GM19397 (cell line): Measurements from ENCODE around the gene ESYT1.

Experiments
- ATAC-seq: cut with Tn5 transposase; IDR thresholded peaks from one replicate; pipeline ENCODE4 v1.9.1; 2021; ENCODE audit warnings: mild to moderate bottlenecking, moderate library complexity; ENCODE audit not compliant: unreplicated experiment

The ESYT1 gene

DNA sequence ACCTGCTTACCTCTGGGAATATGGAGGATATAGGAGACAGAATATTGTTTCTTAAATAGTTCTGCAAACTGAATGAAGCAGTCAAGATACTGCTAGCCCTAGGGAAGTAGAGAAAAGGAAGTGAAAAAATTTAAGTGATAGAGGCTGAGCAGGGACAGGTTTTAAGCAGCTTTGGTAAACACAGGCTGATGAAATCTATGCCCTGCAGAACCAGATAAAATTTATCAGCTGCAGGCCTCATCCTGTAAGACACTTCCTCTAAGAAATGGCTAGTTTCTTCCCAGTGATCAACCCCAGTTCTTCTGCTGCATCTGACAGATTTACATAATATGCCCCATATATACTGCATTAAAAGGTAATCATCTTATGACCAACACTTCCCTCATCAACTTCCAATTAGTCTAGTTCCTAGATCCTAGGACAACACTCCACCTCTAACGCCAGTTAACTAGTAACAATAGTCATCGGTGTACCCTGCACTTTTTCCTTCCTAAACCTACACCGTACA lies 1.3 kb upstream of the ESYT1 start:
- no peak for ATAC-seq

DNA sequence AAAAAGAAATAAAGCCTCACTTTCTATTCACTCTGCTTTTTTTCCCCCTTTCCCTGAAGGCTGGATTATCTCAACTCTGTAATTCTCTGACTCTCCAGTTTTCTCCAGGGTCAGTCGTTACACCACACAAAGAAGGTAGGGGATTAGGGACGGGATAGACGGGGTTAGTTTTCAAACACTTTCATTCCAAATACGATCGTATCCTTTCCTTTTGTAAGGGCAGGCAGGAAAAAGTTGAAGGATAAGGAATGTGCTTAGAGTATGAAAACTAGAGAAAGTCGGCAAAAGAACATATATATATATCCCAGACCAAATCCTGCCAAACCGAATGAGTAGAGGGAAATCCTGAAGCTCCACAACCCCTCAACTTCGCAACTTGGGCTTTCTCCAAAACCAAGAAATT lies 581 bp upstream of the ESYT1 start:
- no peak for ATAC-seq

DNA sequence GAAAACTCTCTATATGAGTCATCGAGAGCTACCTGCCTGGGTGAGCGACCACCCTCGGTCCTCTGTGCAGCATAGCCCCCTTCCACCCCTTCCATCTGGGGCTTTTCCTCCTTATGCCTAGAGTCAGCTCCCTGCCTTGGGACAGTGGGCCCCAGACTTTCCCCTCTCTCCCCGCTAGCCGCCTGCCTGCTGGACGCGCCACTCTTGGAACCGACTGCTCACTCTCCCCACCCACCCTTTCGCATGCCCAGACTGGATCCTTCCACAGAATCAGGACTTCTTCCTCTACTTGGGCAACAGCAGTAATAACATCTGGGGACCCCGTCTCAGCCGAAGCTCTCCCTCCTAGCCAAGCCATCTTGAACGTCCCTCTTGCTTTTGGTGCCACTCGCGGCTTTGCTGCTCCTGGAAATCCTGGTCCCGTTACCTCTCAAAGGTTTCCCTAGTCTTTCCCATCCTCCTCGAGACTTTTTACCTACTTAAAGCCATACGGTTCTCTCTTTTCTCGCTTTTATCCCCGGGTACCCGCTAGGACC lies 671 bp downstream of the ESYT1 start:
- no peak for ATAC-seq

DNA sequence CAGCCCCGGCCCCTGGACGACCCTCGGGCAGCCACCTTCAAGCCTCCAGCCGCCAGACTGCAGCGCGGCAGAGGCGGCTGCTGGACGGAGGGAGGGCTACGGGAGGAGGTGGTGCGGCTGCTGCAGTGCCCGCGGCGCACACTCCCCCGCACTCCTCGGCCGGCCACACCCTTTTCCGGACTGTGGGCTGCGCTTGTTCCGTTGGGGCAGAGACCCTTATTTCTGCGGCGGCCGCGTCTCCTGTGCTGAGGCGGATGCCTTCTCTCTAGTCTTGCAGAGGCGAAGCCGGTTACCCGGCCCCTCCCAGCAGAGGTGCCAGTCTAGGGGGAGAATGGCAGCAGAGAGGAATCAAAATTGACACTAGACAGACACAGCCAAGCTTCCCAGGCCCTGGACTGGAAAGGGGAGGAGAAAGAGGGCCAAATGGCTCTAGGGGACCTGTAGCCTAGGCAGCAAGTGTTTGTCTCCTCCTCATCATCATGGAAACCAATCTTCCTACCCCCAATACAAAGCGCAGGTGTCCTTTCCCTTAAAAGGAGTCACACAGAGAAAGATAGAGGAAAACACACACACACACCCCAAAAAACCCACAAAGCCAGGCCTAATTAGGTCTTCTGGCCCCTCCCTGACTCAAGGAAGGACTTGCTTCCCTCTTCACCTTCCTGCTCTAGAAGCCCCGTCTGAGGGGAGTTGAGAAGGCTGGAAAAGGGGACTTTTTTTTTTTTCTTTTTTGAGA lies 1.3 kb downstream of the ESYT1 start:
- peak; percentile 25 for ATAC-seq

DNA sequence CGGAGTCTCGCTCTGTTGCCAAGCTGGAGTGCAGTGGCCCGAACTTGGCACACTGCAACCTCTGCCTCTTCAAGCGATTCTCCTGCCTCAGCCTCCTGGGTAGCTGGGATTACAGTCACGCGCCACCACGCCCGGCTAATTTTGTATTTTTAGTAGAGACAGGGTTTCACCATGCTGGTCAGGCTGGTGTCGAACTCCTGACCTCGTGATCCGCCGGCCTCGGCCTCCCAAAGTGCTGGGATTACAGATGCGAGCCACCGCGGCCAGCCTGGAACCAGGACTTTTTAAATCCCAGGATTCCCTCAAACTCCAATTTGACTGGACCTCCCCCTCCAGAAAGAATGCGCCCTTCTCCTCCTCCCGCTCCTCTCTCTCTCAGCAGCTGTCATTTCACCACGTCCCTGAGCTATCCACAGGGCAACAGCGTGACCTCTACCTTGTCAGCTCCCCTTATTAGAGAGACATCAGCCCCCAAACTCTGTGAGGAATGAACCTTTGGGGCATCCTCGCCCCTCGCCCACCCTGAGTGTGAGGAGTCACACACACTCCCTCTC lies 2.0 kb downstream of the ESYT1 start:
- no peak for ATAC-seq

DNA sequence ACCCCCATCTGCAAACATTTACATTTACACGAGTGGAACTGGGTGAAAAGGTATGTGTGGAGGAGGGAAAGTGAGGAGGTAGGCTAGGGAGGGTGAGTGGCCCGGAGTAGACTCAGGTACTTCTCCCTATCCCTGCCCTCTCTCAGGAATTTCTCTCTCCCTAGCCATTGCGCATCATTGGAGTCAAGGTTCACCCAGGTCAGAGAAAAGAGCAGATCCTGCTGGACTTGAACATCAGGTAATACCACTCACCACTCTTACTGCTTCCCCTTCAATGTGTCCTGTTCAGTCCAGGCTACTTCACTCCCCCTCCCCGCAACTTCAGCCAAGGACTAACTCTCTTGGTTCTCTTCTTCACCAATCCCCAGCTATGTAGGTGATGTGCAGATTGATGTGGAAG lies 2.8 kb downstream of the ESYT1 start:
- ATAC-seq, result no peak

DNA sequence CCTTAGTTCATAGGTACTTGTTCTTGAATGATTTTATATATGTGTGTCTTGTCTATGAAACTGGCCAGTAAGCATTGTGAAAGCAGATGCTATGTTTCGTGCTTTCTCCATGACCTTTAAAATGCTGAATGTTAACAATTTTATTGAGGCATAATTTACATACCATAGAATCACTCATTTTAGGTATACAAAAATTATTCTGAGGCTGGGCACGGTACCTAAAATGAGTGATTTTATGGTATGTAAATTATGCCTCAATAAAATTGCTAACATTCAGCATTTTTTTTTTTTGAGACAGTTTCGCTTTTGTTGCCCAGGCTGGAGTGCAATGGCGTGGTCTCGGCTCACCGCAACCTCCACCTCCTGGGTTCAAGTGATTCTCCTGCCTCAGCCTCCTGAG lies 6.8 kb downstream of the ESYT1 start:
- no peak for ATAC-seq

DNA sequence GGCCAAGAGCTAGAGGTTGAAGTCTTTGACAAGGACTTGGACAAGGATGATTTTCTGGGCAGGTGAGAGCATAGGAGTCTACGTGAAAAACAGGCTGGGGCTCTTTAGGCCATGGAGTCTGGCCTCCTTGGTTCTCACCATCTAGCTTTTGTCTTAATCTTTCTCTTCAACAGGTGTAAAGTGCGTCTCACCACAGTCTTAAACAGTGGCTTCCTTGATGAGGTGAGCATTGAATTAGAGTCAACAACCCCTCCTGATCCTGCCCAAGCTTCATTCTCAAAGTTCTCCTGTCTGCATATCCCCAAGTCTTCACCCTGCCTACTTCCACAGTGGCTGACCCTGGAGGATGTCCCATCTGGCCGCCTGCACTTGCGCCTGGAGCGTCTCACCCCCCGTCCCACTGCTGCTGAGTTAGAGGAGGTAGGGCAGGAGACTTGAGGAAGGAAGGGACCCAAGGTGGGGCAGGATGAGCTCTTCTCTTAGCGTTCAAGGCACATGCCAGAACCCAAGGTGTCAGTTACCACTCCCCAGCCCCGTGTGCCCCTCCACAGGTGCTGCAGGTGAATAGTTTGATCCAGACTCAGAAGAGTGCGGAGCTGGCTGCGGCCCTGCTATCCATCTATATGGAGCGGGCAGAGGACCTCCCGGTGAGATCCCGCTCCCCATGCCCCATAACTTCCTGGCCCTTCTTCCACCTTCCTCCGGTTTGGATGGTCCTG lies 9.9 kb downstream of the ESYT1 start:
- no peak for ATAC-seq

DNA sequence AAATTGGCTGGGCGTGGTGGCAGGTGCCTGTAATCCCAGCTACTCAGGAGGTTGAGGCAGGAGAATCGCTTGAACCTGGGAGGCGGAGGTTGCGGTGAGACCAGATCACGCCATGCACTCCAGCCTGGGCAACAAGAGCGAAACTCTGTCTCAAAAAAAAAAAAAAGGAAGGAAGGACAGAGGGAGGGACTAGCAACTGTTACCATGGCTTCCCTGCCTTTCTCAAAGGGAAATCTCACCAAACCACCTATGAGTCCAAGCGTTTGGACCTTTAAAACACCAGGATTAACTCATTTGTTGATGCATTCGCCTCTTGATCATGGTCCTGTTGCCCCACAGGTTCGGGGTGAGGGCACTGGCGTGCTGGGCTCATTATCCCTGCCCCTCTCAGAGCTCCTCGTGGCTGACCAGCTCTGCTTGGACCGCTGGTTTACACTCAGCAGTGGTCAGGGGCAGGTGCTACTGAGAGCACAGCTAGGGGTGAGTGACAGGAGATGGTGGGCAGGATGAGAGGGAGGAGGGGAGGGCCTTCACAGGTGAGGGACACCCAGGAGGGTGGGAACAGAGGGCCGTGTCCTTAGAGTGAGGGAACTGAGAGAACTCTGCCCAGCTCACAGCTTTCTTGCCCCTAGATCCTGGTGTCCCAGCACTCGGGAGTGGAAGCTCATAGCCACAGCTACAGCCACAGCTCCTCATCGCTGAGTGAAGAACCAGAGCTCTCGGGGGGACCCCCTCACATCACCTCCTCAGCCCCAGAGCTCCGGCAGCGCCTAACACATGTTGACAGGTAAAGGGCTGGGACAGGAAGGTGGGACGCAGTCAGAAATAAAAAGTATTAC lies 14.1 kb downstream of the ESYT1 start:
- ATAC-seq, result no peak

DNA sequence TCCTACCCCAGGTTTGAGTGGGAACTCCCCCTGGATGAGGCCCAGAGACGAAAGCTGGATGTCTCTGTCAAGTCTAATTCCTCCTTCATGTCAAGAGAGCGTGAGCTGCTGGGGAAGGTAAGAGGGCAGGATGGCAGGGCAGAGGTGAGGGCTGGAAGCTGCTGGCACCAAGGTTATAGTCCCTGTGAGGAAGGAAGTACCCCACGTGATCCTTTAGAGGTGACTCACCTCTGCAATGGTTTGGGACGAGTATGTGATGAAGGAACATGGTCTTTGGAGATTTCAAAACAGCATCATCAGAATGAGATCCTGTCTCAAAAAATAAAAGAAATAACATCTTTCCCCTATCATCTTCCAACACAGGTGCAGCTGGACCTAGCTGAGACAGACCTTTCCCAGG lies 15.2 kb downstream of the ESYT1 start:
- ATAC-seq, result no peak

DNA sequence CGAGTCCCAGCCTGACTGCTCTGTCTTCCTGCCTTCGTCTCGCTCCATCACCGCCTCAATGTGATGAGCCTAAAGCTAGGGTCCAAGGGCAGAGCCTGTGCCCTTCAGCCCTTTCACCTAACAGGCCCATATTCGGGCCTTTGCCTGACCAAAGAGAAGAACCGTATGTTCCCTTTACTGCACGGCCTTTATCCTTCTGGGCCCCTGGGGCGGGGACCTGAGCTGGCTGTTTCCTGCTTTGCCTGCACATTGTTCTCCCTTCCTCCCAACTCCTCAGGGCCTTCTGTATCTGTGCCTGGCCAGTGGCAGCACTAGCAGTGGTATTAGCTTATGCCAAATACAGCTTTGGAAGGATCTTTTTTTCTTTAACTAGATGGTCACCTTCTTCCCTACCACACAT lies 15.8 kb downstream of the ESYT1 start:
- ATAC-seq, result no peak

DNA sequence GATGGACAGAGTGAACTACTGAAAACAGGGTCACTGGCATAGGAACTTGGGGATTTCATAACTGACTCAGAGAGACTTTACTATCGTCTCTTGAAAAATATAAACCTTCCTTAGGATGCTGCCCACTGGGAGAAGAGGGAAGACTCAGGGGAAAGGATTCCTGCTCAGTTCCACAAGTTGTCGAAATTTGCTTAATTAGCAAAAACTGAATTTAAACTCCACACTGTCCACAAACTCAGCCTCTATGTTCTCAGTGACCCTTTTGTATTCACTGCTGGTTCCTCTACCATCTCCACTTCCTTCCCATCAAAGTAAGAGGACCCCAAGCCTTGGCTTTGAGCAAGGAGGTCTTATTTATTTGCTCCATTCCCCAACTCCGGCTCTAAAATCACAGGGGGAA lies 17.1 kb downstream of the ESYT1 start:
- no peak for ATAC-seq

DNA sequence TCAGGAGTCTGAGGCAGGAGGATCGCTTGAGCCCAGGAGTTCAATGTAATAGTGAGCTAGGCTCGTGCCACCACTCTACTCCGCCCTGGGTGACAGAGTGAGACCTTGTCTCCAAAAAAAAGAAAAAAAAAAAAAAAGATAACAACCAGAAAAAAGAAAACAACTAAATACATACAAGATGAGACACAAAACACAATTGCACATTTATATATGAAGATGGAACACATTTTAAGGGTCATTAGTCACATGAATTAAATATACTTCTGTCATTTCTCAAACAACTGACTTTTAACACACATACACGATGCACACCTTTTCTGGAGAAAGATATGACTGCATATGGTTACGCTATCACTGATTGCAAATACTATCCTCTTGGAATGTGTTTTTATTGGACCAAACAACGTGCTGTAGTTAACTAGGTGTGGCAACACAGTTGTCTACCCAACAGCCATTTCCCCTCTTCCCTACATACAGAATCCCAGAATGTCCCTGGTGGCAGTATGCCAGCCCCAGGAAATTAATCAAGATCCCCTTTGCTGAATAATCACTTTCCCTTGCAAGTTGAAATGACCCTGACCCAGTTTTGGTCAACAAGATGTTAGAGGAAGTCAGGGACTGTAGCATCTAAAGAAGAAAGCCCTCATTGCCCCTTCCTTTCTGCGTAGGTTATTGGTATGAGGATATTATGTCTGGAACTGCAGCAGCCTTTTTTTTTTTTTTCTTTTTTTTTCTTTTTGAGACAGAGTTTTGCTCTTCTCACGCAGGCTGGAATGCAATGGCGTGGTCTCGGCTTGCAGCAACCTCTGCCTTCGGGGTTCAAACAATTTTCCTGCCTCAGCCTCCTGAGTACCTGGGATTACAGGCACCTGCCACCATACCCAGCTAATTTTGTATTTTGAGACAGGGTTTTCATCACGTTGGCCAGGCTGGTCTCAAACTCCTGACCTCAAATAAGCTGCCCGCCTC lies 18.7 kb downstream of the ESYT1 start:
- no peak for ATAC-seq

DNA sequence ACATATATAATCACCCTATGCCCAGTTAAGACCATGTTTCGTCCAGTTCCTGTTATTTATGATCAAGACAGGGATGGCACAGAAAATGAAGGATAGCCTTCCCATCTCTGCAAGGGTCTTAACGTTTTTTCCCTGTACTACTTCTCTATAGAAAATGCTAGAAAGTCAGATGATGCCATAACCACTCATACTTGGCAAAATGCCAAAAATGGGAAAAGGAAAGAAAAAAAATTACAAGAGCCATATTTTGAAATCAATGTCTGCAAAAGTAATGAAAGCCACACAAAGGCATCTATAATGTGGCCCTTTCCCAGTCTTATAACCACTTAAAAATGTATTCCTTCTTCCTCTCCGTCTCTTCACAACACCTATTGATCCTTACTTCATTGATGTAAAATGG lies 22.5 kb downstream of the ESYT1 start:
- no peak for ATAC-seq

DNA sequence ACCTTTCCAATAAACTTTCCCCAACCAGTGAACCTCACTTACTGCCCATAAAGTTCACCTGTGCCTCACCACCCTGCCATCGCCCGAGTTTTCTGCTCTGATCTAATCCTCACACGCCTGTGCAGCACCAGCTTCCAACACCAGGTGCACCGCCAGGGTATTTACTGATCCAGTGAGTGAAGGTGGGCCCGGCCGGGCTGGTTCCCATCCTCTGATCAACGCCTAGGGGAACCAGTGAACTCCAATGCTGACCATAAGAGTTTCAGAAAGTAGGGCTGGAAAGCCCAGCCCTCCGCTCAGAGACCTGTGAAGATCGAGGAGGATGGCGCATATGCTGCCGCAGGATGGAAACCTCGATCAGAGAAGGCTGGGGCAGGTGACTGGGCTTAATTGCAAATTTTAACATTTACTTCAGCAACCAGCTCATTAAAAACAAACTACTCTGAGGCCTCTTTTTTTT lies 23.6 kb downstream of the ESYT1 start:
- ATAC-seq, result peak; percentile 47

DNA sequence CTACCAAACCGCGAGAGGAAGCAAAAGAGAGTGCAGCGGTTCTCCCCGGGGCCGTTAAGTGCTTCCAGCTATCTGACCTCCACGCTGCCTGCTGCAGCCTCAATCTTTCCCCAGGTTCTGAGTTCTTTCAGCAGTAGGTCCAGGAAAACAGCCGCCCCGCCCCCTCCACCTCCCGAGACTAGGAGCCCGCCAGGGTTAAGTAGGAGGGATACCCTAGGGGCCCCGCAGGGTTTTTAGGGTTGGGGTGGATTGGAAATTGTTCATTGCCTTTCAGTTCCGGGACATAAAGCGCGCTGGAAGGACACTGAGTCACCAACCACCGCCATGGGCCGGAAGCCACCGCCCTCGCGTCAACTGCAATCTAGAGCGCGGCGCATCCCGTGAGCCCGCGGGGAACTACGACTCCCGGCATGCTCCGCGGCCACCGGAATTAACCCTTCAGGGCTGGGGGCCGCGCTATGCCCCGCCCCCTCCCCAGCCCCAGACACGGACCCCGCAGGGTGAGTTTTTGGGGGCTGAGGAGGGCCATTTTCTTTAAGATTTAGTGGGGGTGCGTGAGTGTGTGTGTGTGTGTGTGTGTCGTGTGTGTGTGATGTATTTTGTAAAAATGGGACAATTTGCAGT lies 24.2 kb downstream of the ESYT1 start, which contains the start of gene MYL6B:
Gene MYL6B (plus strand): TSS at position 456 of the 624 bp plus-strand sequence. CDS start 1,332 bp downstream, outside the sequence.
- peak; percentile 84 for ATAC-seq

DNA sequence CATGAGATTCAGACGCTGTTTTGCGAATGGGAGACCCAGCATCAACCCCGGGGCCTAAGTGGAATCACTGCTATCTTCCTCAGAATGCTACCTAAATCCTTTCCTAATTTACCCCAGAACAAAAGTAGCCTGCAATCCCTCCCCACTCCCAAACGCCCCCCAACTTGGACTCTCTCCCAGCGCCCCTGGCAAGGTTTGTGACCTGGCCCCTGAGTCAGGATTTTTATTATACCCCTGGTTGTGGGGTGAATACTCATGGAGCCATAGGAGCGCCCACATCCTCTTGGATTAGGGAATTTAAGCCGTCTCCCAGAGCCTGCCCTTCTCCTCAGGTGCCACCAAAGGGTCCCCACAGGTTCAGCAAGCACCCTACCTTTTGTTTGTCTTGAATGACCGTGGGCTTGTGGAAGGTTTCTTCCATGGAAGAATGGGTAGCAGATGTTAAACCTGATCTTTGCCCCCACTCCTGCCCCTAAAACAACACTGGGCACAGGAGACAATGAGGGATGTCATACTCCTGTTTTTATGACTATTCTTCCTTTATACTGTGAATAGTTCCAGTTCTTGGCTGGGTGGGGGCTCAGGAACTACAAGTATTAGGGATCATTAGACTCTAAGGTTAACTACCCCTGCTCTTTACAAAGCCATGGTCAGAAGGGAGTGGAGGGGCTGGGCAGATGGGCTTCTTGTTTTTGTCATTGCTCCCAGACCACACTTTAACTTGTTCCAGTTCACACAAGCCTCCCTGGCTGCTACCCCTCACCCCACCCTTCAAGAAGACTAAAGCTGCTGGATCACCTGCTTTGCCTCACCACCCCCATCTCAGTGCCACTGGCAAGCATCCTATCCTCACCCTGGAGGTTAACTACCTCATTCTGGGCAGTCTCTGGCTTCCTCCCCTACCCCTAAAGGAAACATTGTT lies 24.9 kb downstream of the ESYT1 start:
- ATAC-seq, result no peak

DNA sequence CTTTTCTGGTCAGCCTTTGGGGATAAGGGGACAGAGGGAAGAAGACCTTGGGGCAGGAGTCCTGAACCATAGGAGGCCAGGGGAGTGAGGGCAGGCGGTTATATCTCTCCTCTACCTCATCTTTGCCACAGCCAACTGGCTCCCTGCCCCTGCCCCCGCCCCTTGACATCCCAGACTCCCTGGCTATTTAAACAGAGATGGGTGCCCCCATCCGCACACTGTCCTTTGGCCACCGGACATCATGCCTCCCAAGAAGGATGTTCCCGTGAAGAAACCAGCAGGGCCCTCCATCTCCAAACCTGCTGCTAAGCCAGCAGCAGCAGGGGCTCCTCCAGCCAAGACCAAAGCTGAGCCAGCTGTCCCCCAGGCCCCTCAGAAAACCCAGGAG lies 25.6 kb downstream of the ESYT1 start:
- no peak for ATAC-seq
